ENCODE data around the gene NEU3. TPM values are rescaled to one million over a fixed set of nuclear protein-coding genes. Genes with fewer than 3 reads are reported as not detected.
"Not testable (repeated sequence)": the region's sequence is repeated elsewhere in the genome, so short reads cannot be mapped to it uniquely, and the experiment has no call there.

The NEU3 gene
- total RNA-seq, 1 donor from 2014 or later: 16.5 TPM

- Mint-ChIP-seq H3K36me3 (ENCODE audit: low read depth) (peaks cover 62% of the 10 kb centered on the region), H3K27ac (no peak overlapping the region), H3K4me1 (peaks cover 92% of the 10 kb centered on the region), H3K9me3 (no peaks in the 10 kb centered on the region), H3K27me3 (no peaks in the 10 kb centered on the region), H3K4me3 (no peak overlapping the region)
- no peak for TF ChIP-seq CTCF (IDR thresholded peaks at IDR 0.05)
- intact Hi-C loops (cut with micrococcal nuclease): loop anchor here (10.0 kb wide), 1 partner anchor 437 kb away; the partner anchor contains the start of gene RPS3
- CTCF ChIA-PET: no interaction called here
- DNase-seq: no peak
- ATAC-seq (ENCODE audit: low read depth): no peak
- POLR2A ChIA-PET: interaction anchor here (0.5 kb wide), 1 partner anchor 1920 kb away, joined by 3 read pairs; no protein-coding TSS in a partner anchor
Measured at GRCh38 chr11:74957937-74958629, 30.6 kb upstream of the NEU3 start.

GRCh38 chr11:74960128-74960527 is 28.6 kb upstream of the NEU3 start:
- H3K27me3 Mint-ChIP-seq; DNase-seq; intact Hi-C loops (cut with micrococcal nuclease); H3K9me3 Mint-ChIP-seq; H3K4me3 Mint-ChIP-seq; ATAC-seq (ENCODE audit: low read depth); H3K27ac Mint-ChIP-seq: not testable (repeated sequence)
- peaks cover 82% of the 10 kb centered on the region for H3K4me1 Mint-ChIP-seq
- POLR2A ChIA-PET: interaction anchor here (0.9 kb wide), 2 partner anchors 10 to 11 kb away, joined by 3 read pairs; partner anchors contain the start of genes SPCS2 and XRRA1
- CTCF ChIA-PET: interaction anchor here (0.9 to 1.2 kb wide), 2 partner anchors 30 to 62 kb away, joined by 4 to 7 read pairs; no protein-coding TSS in a partner anchor
- peaks cover 72% of the 10 kb centered on the region for H3K36me3 Mint-ChIP-seq (ENCODE audit: low read depth)

- H3K36me3 Mint-ChIP-seq (ENCODE audit: low read depth): peaks cover 78% of the 10 kb centered on the region
- POLR2A ChIA-PET: no interaction called here
Measured at GRCh38 chr11:74966651-74967050, 22.1 kb upstream of the NEU3 start.

GRCh38 chr11:74970852-74971395 is 17.8 kb upstream of the NEU3 start:
- DNase-seq (no peak), ATAC-seq (ENCODE audit: low read depth) (no peak)
- H3K27me3 Mint-ChIP-seq: no peaks in the 10 kb centered on the region
- no peak overlapping the region for H3K4me3 Mint-ChIP-seq
- no peak overlapping the region for H3K27ac Mint-ChIP-seq
- H3K36me3 Mint-ChIP-seq (ENCODE audit: low read depth): peaks cover 86% of the 10 kb centered on the region
- CTCF ChIA-PET: no interaction called here
- no peak for TF ChIP-seq CTCF (IDR thresholded peaks at IDR 0.05)
- intact Hi-C loops (cut with micrococcal nuclease): no loop called here
- POLR2A ChIA-PET: interaction anchor here (1.4 kb wide), 1 partner anchor 18 kb away, joined by 4 read pairs; the partner anchor contains the start of gene NEU3
- no peaks in the 10 kb centered on the region for H3K9me3 Mint-ChIP-seq
- peaks cover 2% of the 10 kb centered on the region for H3K4me1 Mint-ChIP-seq

More at GRCh38 chr11:74966651-74967050, 22.1 kb upstream of the NEU3 start:
- H3K9me3 Mint-ChIP-seq: no peaks in the 10 kb centered on the region
- CTCF ChIA-PET: no interaction called here
- no peaks in the 10 kb centered on the region for H3K27me3 Mint-ChIP-seq
- H3K4me1 Mint-ChIP-seq: peaks cover 25% of the 10 kb centered on the region
- TF ChIP-seq CTCF (IDR thresholded peaks at IDR 0.05): no peak
- H3K27ac Mint-ChIP-seq: no peak overlapping the region
- ATAC-seq (ENCODE audit: low read depth): no peak
- intact Hi-C loops (cut with micrococcal nuclease): no loop called here
- H3K4me3 Mint-ChIP-seq: no peak overlapping the region
- no peak for DNase-seq

- POLR2A ChIA-PET: interaction anchor here (1.4 kb wide), 1 partner anchor 17 kb away, joined by 4 read pairs; the partner anchor contains the start of gene NEU3
- CTCF ChIA-PET: no interaction called here
- intact Hi-C loops (cut with micrococcal nuclease): no loop called here
Measured at GRCh38 chr11:74971424-74971823, 17.3 kb upstream of the NEU3 start.

More at GRCh38 chr11:74971424-74971823, 17.3 kb upstream of the NEU3 start:
- Mint-ChIP-seq H3K4me1 (peaks cover 2% of the 10 kb centered on the region), H3K27me3 (no peaks in the 10 kb centered on the region), H3K27ac (no peak overlapping the region), H3K9me3 (no peaks in the 10 kb centered on the region), H3K4me3 (no peak overlapping the region), H3K36me3 (ENCODE audit: low read depth) (peaks cover 85% of the 10 kb centered on the region)
- DNase-seq (no peak), ATAC-seq (ENCODE audit: low read depth) (no peak)
- no peak for TF ChIP-seq CTCF (IDR thresholded peaks at IDR 0.05)

All from activated B cell treated with CpG ODN at 0.5 μM for 24 hours (primary cell).